HepG2 (cell line): ENCODE measurements around the gene PAK1IP1. TPM values are rescaled to one million over a fixed set of nuclear protein-coding genes. Genes with fewer than 3 reads are reported as not detected.

Experiments
- ATAC-seq: fragments of 200-7000 bp; cut with Tn5 transposase; 3 replicates; pipeline ENCODE4 v1.9.1; 2020; ENCODE audit warnings: mild to moderate bottlenecking, moderate library complexity
- BruUV-seq: library from RNA; stranded (reverse); fragments of 400-500 nt; replicated peaks from 2 replicates; lab custom pipeline; 2021; lab: Mats Ljungman, UMichigan
- CTCF ChIA-PET: fragments of 300-600 bp; formaldehyde crosslinking; extraction: SDS; loops from one replicate; lab custom pipeline; 2021; ENCODE audit warnings: low total read pairs, inconsistent platforms, low intra/inter-chr PET ratio; lab: Yijun Ruan, JAX
- POLR2A ChIA-PET: fragments of 350-600 bp; sonication (Branson Sonifier 250); formaldehyde crosslinking; loops from one replicate; lab custom pipeline; 2020; ENCODE audit warnings: antibody characterized with exemption, inconsistent platforms; lab: Yijun Ruan, JAX
- DNase-seq: peaks from one replicate; pipeline ENCODE4 v3.0.0-alpha.2; 2015; ENCODE audit warnings: low spot score
- FAIRE-seq: peaks from 3 replicates; lab custom pipeline; 2011; peaks lifted over from hg19 to GRCh38; lab: Jason Lieb, UNC
- H2AFZ ChIP-seq: one replicate; pipeline ENCODE4 v1.6.1; 2011; ENCODE audit warnings: low read length, inconsistent platforms
- H3K27ac ChIP-seq: fragments of 300-600 bp; 3 replicates; pipeline ENCODE4 v1.8.0; 2011; ENCODE audit warnings: mixed run types, mild to moderate bottlenecking, mixed read lengths, low read length, inconsistent platforms; ENCODE audit not compliant: insufficient read depth; ENCODE audit errors: extremely low read length
- H3K27me3 ChIP-seq, 2 experiments: fragments of 200-600 bp in 1 of 2; 2 replicates in 1 of 2; 3 replicates in 1 of 2; pipeline versions ENCODE4 v1.6.0 to v1.8.0; 2011; ENCODE audit warnings: low read length in 2 of 2, mild to moderate bottlenecking in 2 of 2, moderate library complexity in 2 of 2, inconsistent platforms in 1 of 2; ENCODE audit not compliant: insufficient read depth in 2 of 2, control insufficient read depth in 1 of 2
- H3K36me3 ChIP-seq, 2 experiments: fragments of 200-600 bp in 1 of 2; replicated peaks in 1 of 2; 2 replicates in 1 of 2; 3 replicates in 1 of 2; pipeline versions ENCODE4 v1.5.1 to v1.8.0; 2011; ENCODE audit warnings: low read length in 2 of 2, inconsistent platforms in 1 of 2; ENCODE audit not compliant: insufficient read depth in 2 of 2, control insufficient read depth in 1 of 2
- H3K4me1 ChIP-seq: 2 replicates; pipeline ENCODE4 v1.5.1; 2012; ENCODE audit warnings: low read length, inconsistent platforms; ENCODE audit not compliant: insufficient read depth
- H3K4me2 ChIP-seq: 2 replicates; pipeline ENCODE4 v1.6.0; 2011; ENCODE audit warnings: low read depth, low read length, inconsistent platforms
- H3K4me3 ChIP-seq, 3 experiments: fragments of 200-600 bp in 1 of 3; sonication (generic), shearing (Covaris generic) in 1 of 3; replicated peaks in 1 of 3; 2 replicates each; pipeline ENCODE4 v1.5.1; 2011 to 2016; ENCODE audit warnings: low read length in 3 of 3, inconsistent platforms in 2 of 3, low read depth in 2 of 3, mild to moderate bottlenecking in 2 of 3, control low read depth in 1 of 3, mixed read lengths in 1 of 3; ENCODE audit not compliant: insufficient read depth in 1 of 3
- H3K79me2 ChIP-seq: one replicate; pipeline ENCODE4 v1.6.1; 2011; ENCODE audit warnings: low read length, inconsistent platforms; ENCODE audit not compliant: insufficient read depth
- H3K9ac ChIP-seq: 2 replicates; pipeline ENCODE4 v1.6.0; 2011; ENCODE audit warnings: mild to moderate bottlenecking, low read depth, low read length, inconsistent platforms; ENCODE audit not compliant: insufficient read depth
- H3K9me3 ChIP-seq: 2 replicates; pipeline ENCODE4 v1.5.1; 2012; ENCODE audit warnings: mild to moderate bottlenecking, low read length
- H4K20me1 ChIP-seq: 2 replicates; pipeline ENCODE4 v1.6.0; 2011; ENCODE audit warnings: inconsistent platforms, mild to moderate bottlenecking, low read length, moderate library complexity; ENCODE audit not compliant: insufficient read depth
- CCDC6 ChIP-seq: sonication (generic); formaldehyde crosslinking; IDR thresholded peaks from 2 replicates; pipeline ENCODE4 v1.8.1; 2022; ENCODE audit warnings: mild to moderate bottlenecking, missing genetic modification reagents, moderate library complexity
- GLMP ChIP-seq: sonication (generic); formaldehyde crosslinking; IDR thresholded peaks from 2 replicates; pipeline ENCODE4 v1.9.0; 2021; ENCODE audit warnings: missing genetic modification reagents, mild to moderate bottlenecking, borderline replicate concordance
- PAXIP1 ChIP-seq: sonication (generic); formaldehyde crosslinking; conservative IDR thresholded peaks from 2 replicates; pipeline ENCODE4 v1.4.0; 2020; ENCODE audit warnings: mild to moderate bottlenecking, missing genetic modification reagents, moderate library complexity
- PHB2 ChIP-seq: fragments of 450-650 bp; IDR thresholded peaks from 2 replicates; pipeline ENCODE4 v1.6.1; 2018; ENCODE audit not compliant: partially characterized antibody
- PITX1 ChIP-seq: sonication (generic); formaldehyde crosslinking; IDR thresholded peaks from 2 replicates; pipeline ENCODE4 v1.5.1; 2020; ENCODE audit warnings: mild to moderate bottlenecking, missing genetic modification reagents
- POGK ChIP-seq: sonication (generic); formaldehyde crosslinking; conservative IDR thresholded peaks from 2 replicates; pipeline ENCODE4 v1.8.0; 2022; ENCODE audit warnings: mild to moderate bottlenecking, moderate library complexity, missing genetic modification reagents
- SOX13 ChIP-seq, 3 experiments: fragments of 450-650 bp in 1 of 3; sonication (generic) in 1 of 3; formaldehyde crosslinking in 1 of 3; IDR thresholded peaks in 2 of 3; conservative IDR thresholded peaks in 1 of 3; 2 replicates each; pipeline versions ENCODE4 v1.5.0 to v1.6.1; 2016 to 2020; ENCODE audit warnings: antibody characterized with exemption in 1 of 3, mild to moderate bottlenecking in 1 of 3, missing compliant biosample characterization in 1 of 3, missing genetic modification reagents in 1 of 3, moderate library complexity in 1 of 3
- ZNF513 ChIP-seq: sonication (generic); formaldehyde crosslinking; conservative IDR thresholded peaks from 2 replicates; pipeline ENCODE4 v1.5.0; 2020; ENCODE audit warnings: missing genetic modification reagents
- WGBS: methylation state at CpG from one replicate; pipeline ENCODE4 v1.1.6; 2017; ENCODE audit warnings: low lambda C conversion rate; 5-methylcytosine and 5-hydroxymethylcytosine counted together
- in situ Hi-C: cut with HindIII; loops from 2 replicates; pipeline ENCODE4 v1.10.0; 2017; ENCODE audit warnings: low pct_unique_long_range_greater_than_20kb; ENCODE audit not compliant: extremely low pct_ligation_motif_present
- intact Hi-C: fragments of 100-400 bp; cut with micrococcal nuclease; formaldehyde crosslinking; loops from one replicate; pipeline ENCODE4 v1.10.0; 2022; ENCODE audit not compliant: unreplicated experiment
- polyA plus RNA-seq, 8 experiments: library from polyadenylated mRNA; depleted of rRNA in 3 of 8; stranded (reverse) in 7 of 8; unstranded in 1 of 8; fragments of >200 nt; fragmentation: Illumina TruSeq in 4 of 8; extraction: Trizol in 4 of 8; gene quantifications; 2 replicates each; pipeline versions ENCODE4 v1.2.1 to v1.2.3, GENCODE V29; 2011 to 2016; ENCODE audit warnings: low read depth in 4 of 8, missing spikeins in 1 of 8, mixed read lengths in 1 of 8; ENCODE audit not compliant: insufficient read depth in 1 of 8
- total RNA-seq, 5 experiments: library from RNA; depleted of rRNA; stranded (reverse); fragments of >200 nt; fragmentation: Illumina TruSeq; extraction: Trizol; gene quantifications; 2 replicates each; pipeline ENCODE4 v1.2.3, GENCODE V29; 2016; ENCODE audit warnings: low read depth in 1 of 5

Gene PAK1IP1
- total and polyA plus RNA-seq, 2 of the 13 experiments (the other 11 are each of a cell fraction or from before 2014, with no cell fraction given): 23.4 to 66.2 TPM

GRCh38 chr6:10695086-10695657, 400 bp downstream of the PAK1IP1 start:
- no peaks in the 10 kb centered on the region for H4K20me1 ChIP-seq
- POLR2A ChIA-PET: interaction anchor here (0.6 to 2.9 kb wide), 26 partner anchors 9 to 836 kb away, joined by 3 to 79 read pairs (median 5); partner anchors contain the start of genes GCNT2, TMEM14B and TMEM14C
- TF ChIP-seq POGK (CRISPR knock-in tag) (peak; percentile 73; the same call in 1 of the 2 replicates), ZNF513 (no peak), PHB2 (no peak), SOX13 (IDR thresholded peaks at IDR 0.05) (no peak), SOX13 (CRISPR knock-in tag; conservative IDR thresholded peaks at IDR 0.05 in 1 of 2, IDR thresholded peaks at IDR 0.05 in 1 of 2) (no peak), CCDC6 (peak; percentile 44; the same call in 1 of the 2 replicates), GLMP (CRISPR knock-in tag) (no peak), PAXIP1 (CRISPR knock-in tag) (no peak), PITX1 (0 out of 2 replicates have a peak, but pooled peaks have one; percentile 2)

More at GRCh38 chr6:10695086-10695657, 400 bp downstream of the PAK1IP1 start:
- BruUV-seq: TSS peak; percentile 80
- CTCF ChIA-PET: interaction anchor here (1.0 kb wide), 1 partner anchor 106 kb away, joined by 3 read pairs; no protein-coding TSS in a partner anchor
- no peaks in the 10 kb centered on the region; a peak in 1 of 5 replicates for H3K27me3 ChIP-seq
- peaks cover 44% of the 10 kb centered on the region for H3K79me2 ChIP-seq
- peak overlapping the region; percentile 78 to 98 (median 97) for H3K4me3 ChIP-seq
- peaks cover 11 to 30% of the 10 kb centered on the region in 2 experiments for H3K36me3 ChIP-seq
- intact Hi-C loops (no loop called here), in situ Hi-C loops (loop anchor here (5.0 kb wide), 1 partner anchor 183 kb away; no protein-coding TSS in a partner anchor)
- peak overlapping the region; percentile 96 for H3K27ac ChIP-seq
- H3K4me2 ChIP-seq: peak overlapping the region; percentile 73
- ATAC-seq: no peak
- H3K4me1 ChIP-seq: peaks cover 42% of the 10 kb centered on the region
- FAIRE-seq: no peak
- under 1% methylated on average over 17 of the region's 17 CpGs for WGBS
- DNase-seq: no peak
- no peaks in the 10 kb centered on the region for H3K9me3 ChIP-seq
- peak overlapping the region; percentile 98 for H3K9ac ChIP-seq
- H2AFZ ChIP-seq: peak overlapping the region; percentile 90
